Measurements from ENCODE around the gene HOXB4.

Gene HOXB4

GRCh38 chr17:48571826-48572417 is 6.2 kb downstream of the HOXB4 start:
- no peak for DNase-seq (ENCODE audit: low read depth)

GRCh38 chr17:48571024-48571818 is 6.9 kb downstream of the HOXB4 start:
- no peak for DNase-seq (ENCODE audit: low read depth)

- DNase-seq (ENCODE audit: low read depth): no peak
Measured at GRCh38 chr17:48570325-48571023, 7.7 kb downstream of the HOXB4 start.

GRCh38 chr17:48569674-48570324 is 8.4 kb downstream of the HOXB4 start:
- no peak for DNase-seq (ENCODE audit: low read depth)

- no peak for DNase-seq (ENCODE audit: low read depth)
Measured at GRCh38 chr17:48569240-48569582, 8.9 kb downstream of the HOXB4 start.

- DNase-seq (ENCODE audit: low read depth): no peak
Measured at GRCh38 chr17:48568499-48569239, 9.5 kb downstream of the HOXB4 start.

GRCh38 chr17:48567646-48568354 is 10.3 kb downstream of the HOXB4 start:
- no peak for DNase-seq (ENCODE audit: low read depth)

- no peak for DNase-seq (ENCODE audit: low read depth)
Measured at GRCh38 chr17:48567209-48567608, 10.9 kb downstream of the HOXB4 start.

- no peak for DNase-seq (ENCODE audit: low read depth)
Measured at GRCh38 chr17:48566717-48567116, 11.4 kb downstream of the HOXB4 start.

- DNase-seq (ENCODE audit: low read depth): no peak
Measured at GRCh38 chr17:48565925-48566710, 12.0 kb downstream of the HOXB4 start.

GRCh38 chr17:48565022-48565554 is 13.1 kb downstream of the HOXB4 start:
- DNase-seq (ENCODE audit: low read depth): no peak

- DNase-seq (ENCODE audit: low read depth): no peak
Measured at GRCh38 chr17:48564188-48565021, 13.7 kb downstream of the HOXB4 start.

GRCh38 chr17:48563867-48564187 is 14.3 kb downstream of the HOXB4 start:
- no peak for DNase-seq (ENCODE audit: low read depth)

GRCh38 chr17:48563385-48563838 is 14.7 kb downstream of the HOXB4 start:
- DNase-seq (ENCODE audit: low read depth): no peak

GRCh38 chr17:48562934-48563333 is 15.2 kb downstream of the HOXB4 start:
- no peak for DNase-seq (ENCODE audit: low read depth)

- no peak for DNase-seq (ENCODE audit: low read depth)
Measured at GRCh38 chr17:48561884-48562810, 16.0 kb downstream of the HOXB4 start.

GRCh38 chr17:48559840-48560817 is 18.0 kb downstream of the HOXB4 start:
- no peak for DNase-seq (ENCODE audit: low read depth)

Data from activated T-cell treated with anti-CD3 and anti-CD28 coated beads for 24 hours (primary cell).